NT2/D1 (cell line): ENCODE measurements around the gene ARHGAP23.
A peak's percentile ranks its signal among the peaks of the same experiment; 100 is the strongest.
"Not testable (repeated sequence)": the region's sequence is repeated elsewhere in the genome, so short reads cannot be mapped to it uniquely, and the experiment has no call there.

ENCODE experiments used
- DNase-seq: peaks from one replicate; pipeline ENCODE4 v3.0.0-alpha.2; 2011; ENCODE audit warnings: low read depth, low spot score
- H3K27me3 ChIP-seq: 2 replicates; pipeline ENCODE4 v1.6.0; 2011; ENCODE audit warnings: mild to moderate bottlenecking; ENCODE audit not compliant: insufficient read length, insufficient read depth
- H3K36me3 ChIP-seq: 2 replicates; pipeline ENCODE4 v1.6.1; 2011; ENCODE audit warnings: mild to moderate bottlenecking, low read length, mixed read lengths; ENCODE audit not compliant: insufficient read depth, insufficient read length
- H3K4me1 ChIP-seq: 2 replicates; pipeline ENCODE4 v1.5.1; 2011; ENCODE audit not compliant: insufficient read depth, insufficient read length
- H3K4me3 ChIP-seq: 2 replicates; pipeline ENCODE4 v1.5.1; 2011; ENCODE audit warnings: low read depth; ENCODE audit not compliant: insufficient read length
- H3K9ac ChIP-seq: 2 replicates; pipeline ENCODE4 v1.6.0; 2011; ENCODE audit warnings: low read depth; ENCODE audit not compliant: insufficient read length
- H3K9me3 ChIP-seq: 2 replicates; pipeline ENCODE4 v1.5.1; 2011; ENCODE audit warnings: mild to moderate bottlenecking, low read length; ENCODE audit not compliant: insufficient read depth
- SUZ12 ChIP-seq: IDR thresholded peaks from 2 replicates; pipeline ENCODE4 v1.6.1; 2011; ENCODE audit not compliant: insufficient read length, insufficient read depth; ENCODE audit errors: extremely low read depth
- YY1 ChIP-seq: IDR thresholded peaks from 2 replicates; pipeline ENCODE4 v1.6.1; 2011; ENCODE audit not compliant: insufficient read length, insufficient read depth
- ZNF274 ChIP-seq: IDR thresholded peaks from 2 replicates; pipeline ENCODE4 v1.6.1; 2011; ENCODE audit warnings: mild to moderate bottlenecking, low read depth, low read length

The ARHGAP23 gene

DNA sequence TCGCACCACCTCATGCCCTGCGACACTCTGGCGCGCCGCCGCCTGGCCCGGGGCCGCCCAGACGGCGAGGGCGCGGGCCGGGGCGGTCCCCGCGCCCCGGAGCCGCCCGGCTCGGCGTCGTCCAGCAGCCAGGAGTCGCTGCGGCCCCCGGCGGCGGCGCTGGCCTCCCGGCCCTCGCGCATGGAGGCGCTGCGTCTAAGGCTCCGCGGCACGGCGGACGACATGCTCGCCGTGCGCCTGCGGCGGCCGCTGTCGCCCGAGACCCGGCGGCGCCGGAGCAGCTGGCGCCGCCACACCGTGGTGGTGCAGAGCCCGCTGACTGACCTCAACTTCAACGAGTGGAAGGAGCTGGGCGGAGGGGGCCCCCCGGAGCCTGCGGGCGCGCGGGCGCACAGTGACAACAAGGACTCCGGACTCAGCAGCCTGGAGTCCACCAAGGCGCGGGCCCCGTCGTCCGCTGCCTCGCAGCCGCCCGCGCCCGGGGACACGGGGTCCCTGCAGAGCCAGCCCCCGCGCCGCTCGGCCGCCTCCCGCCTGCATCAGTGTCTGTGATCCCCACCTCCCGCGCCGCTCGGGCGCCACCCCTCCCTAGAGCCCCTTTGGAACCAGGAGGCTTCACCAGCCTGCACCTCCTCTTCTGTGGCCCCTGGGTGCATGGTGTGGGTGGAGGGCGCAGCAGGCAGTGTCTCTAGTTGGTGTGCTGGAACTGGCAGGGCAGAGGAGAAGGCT is 82.3 kb downstream of the ARHGAP23 start:
- H3K9ac ChIP-seq: peak overlapping the region; percentile 79
- peaks cover 20% of the 10 kb centered on the region for H3K27me3 ChIP-seq
- H3K4me1 ChIP-seq: peaks cover 11% of the 10 kb centered on the region
- H3K4me3 ChIP-seq: peak overlapping the region; percentile 33
- no peak for DNase-seq
- TF ChIP-seq YY1: no peak
- TF ChIP-seq ZNF274: no peak
- TF ChIP-seq SUZ12: no peak
- peaks cover 14% of the 10 kb centered on the region for H3K36me3 ChIP-seq
- H3K9me3 ChIP-seq: no peaks in the 10 kb centered on the region

- H3K27me3 ChIP-seq: peaks cover 20% of the 10 kb centered on the region
- H3K4me1 ChIP-seq: peaks cover 11% of the 10 kb centered on the region
- peak overlapping the region; percentile 33 for H3K4me3 ChIP-seq
- no peaks in the 10 kb centered on the region for H3K9me3 ChIP-seq
- no peak for TF ChIP-seq YY1
- TF ChIP-seq ZNF274: no peak
- TF ChIP-seq SUZ12: no peak
- peaks cover 5% of the 10 kb centered on the region for H3K36me3 ChIP-seq
- peak overlapping the region; percentile 79 for H3K9ac ChIP-seq
- no peak for DNase-seq
Observed at GRCh38 chr17:38511150-38512108, 83.2 kb downstream of the ARHGAP23 start.

DNA sequence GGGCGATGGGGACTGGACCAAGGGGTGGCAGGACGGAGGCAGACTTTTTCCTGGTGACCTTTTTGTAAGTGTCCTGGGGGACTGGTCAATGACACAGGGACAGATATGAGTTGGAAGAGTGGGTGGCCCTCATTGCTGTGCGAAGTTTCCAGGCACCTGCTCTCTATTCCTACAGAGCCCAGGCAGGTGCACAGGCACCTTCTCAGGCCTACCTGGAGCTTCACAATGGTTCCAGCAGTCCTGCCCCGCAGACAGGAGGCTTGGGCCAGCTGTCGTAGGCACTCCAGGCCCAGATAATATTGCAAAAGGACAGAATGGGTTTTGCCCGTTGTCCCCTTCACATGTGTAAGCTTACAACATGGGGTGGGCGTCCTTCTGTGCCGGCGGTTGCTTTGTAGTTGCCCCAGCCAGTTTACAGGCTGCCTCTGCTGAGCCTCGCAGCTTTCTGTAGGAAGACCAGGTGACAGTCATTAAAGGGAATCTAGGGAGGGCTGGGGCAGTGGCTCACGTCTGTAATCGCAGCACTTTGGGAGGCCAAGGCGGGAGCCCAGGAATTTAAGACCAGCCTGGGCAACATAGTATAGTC is 84.3 kb downstream of the ARHGAP23 start:
- peaks cover 11% of the 10 kb centered on the region for H3K4me1 ChIP-seq
- no peak for DNase-seq

GRCh38 chr17:38526526-38526925 is 98.3 kb downstream of the ARHGAP23 start:
- not testable (repeated sequence) for H3K4me3 ChIP-seq, H3K9me3 ChIP-seq, H3K9ac ChIP-seq, DNase-seq, H3K36me3 ChIP-seq, H3K27me3 ChIP-seq, H3K4me1 ChIP-seq

More for the DNA sequence above, 84.3 kb downstream of the ARHGAP23 start:
- H3K9me3 ChIP-seq: no peaks in the 10 kb centered on the region
- TF ChIP-seq ZNF274: no peak
- no peak for TF ChIP-seq YY1
- TF ChIP-seq SUZ12: no peak
- H3K36me3 ChIP-seq: no peaks in the 10 kb centered on the region
- H3K9ac ChIP-seq: no peak overlapping the region
- H3K27me3 ChIP-seq: peaks cover 20% of the 10 kb centered on the region
- no peak overlapping the region for H3K4me3 ChIP-seq

- H3K36me3 ChIP-seq, H3K27me3 ChIP-seq, H3K9ac ChIP-seq, H3K4me3 ChIP-seq, H3K9me3 ChIP-seq, DNase-seq, H3K4me1 ChIP-seq: not testable (repeated sequence)
Observed at GRCh38 chr17:38528141-38528540, 99.9 kb downstream of the ARHGAP23 start.

DNA sequence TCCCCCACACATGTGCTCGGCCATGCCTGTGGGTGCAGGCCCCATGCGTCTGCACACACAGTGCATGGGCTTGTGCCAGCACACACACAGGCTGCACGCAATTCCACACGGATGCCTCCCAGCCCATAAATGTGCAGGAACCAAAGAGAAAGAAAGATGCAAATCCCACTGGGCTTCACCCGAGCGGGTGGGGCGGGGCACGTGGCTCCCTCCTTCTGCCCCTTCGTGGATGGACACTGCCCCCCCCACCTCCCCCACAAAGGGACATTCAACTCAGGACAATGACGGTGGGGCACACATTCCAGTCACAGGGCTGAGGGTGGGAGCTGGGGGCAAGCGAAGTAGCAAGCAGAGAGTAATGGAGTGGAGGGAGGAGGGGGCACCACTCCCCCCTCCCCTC is 102.6 kb downstream of the ARHGAP23 start:
- not testable (repeated sequence) for H3K27me3 ChIP-seq, H3K9me3 ChIP-seq, H3K9ac ChIP-seq, DNase-seq, H3K36me3 ChIP-seq, H3K4me3 ChIP-seq, H3K4me1 ChIP-seq

DNA sequence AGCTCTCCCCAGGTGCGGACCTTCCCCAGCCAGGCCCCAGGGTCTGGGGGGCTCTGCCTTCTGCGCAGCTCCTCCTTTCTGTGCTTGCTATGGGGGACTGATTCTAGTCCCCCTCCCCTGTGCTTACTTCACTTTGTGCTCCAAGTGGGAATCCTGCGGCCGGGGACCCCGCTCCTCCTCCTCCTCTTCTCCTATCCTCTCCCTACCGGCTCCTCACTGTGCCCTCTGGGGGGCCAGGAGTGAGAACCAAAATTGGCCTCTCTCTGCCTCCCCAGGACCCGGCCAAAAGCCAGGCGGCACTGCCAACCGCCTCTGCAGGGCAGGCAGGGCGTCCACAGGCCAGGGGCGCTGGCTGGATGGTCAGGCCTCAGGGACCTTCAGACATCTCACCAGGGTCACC is 103.5 kb downstream of the ARHGAP23 start:
- H3K4me1 ChIP-seq, H3K4me3 ChIP-seq, H3K27me3 ChIP-seq, H3K9me3 ChIP-seq, DNase-seq, H3K9ac ChIP-seq, H3K36me3 ChIP-seq: not testable (repeated sequence)
